ENCODE measurements around the gene PASK. TPM values are rescaled to one million over a fixed set of nuclear protein-coding genes. Genes with fewer than 3 reads are reported as not detected.

The PASK gene
- total and polyA plus RNA-seq, 2 of the 4 experiments (the other 2 are of a cell fraction): 4.1 TPM

- Histone ChIP-seq H2AK9ac (replicated peaks; ENCODE audit: low read depth, low read length, poor library complexity) (no peak overlapping the region), H3K4me1 (ENCODE audit: control insufficient read depth, insufficient read depth, low read length) (no peaks in the 10 kb centered on the region), H4K91ac (ENCODE audit: insufficient read depth, low read depth, low read length) (no peak overlapping the region), H4K5ac (ENCODE audit: low read depth, low read length) (no peak overlapping the region), H3K56ac (ENCODE audit: extremely low read depth, insufficient read depth, low read length) (no peak overlapping the region), H3K9me3 (ENCODE audit: control insufficient read depth, insufficient read depth, low read length) (no peaks in the 10 kb centered on the region), H3K23ac (ENCODE audit: low read depth, low read length) (no peak overlapping the region), H2BK20ac (ENCODE audit: low read depth, low read length) (no peak overlapping the region), H2BK15ac (ENCODE audit: low read depth, low read length) (no peak overlapping the region), H3K4ac (ENCODE audit: low read depth, low read length) (no peak overlapping the region), H2AFZ (replicated peaks; ENCODE audit: low read length, poor library complexity) (no peak overlapping the region), H2BK5ac (ENCODE audit: low read depth, low read length, poor library complexity, severe bottlenecking) (no peak overlapping the region), H3K27ac (ENCODE audit: insufficient read depth, low read length) (no peak overlapping the region), H3K14ac (replicated peaks; ENCODE audit: low read depth, low read length) (no peak overlapping the region), H3K9me1 (ENCODE audit: insufficient read depth, low read length) (no peaks in the 10 kb centered on the region), H3K4me2 (ENCODE audit: low read depth, low read length) (no peak overlapping the region), H3K9ac (ENCODE audit: low read depth, low read length) (no peak overlapping the region), H3K27me3 (ENCODE audit: control insufficient read depth, insufficient read depth, low read length) (peaks cover 21% of the 10 kb centered on the region), H3K36me3 (ENCODE audit: control insufficient read depth, insufficient read depth, low read length) (no peaks in the 10 kb centered on the region), H3K4me3 (ENCODE audit: insufficient read depth, low read depth, low read length) (no peak overlapping the region), H3K79me1 (ENCODE audit: low read depth in 1 of 2, low read length in 2 of 2) (no peaks in the 10 kb centered on the region), H3K18ac (ENCODE audit: low read depth, low read length) (no peak overlapping the region), H2AK5ac (ENCODE audit: low read depth, low read length) (no peak overlapping the region), H2BK120ac (ENCODE audit: low read depth, low read length) (no peak overlapping the region), H4K20me1 (ENCODE audit: insufficient read depth, low read length) (no peaks in the 10 kb centered on the region; the same call in 1 of the 2 replicates), H4K8ac (ENCODE audit: low read depth in 2 of 2, low read length in 2 of 2) (no peak overlapping the region)
- ChIA-PET POLR2A (ENCODE audit: unreplicated experiment) (no interaction called here), CTCF (no interaction called here)
- no CpG with 5 or more reads among the region's 9 CpGs for WGBS, 2 experiments (ENCODE audit: extremely low coverage in 2 of 2, insufficient read length in 1 of 2)
- no peak for TF ChIP-seq POLR2A (IDR thresholded peaks at IDR 0.05; ENCODE audit: low read depth, low read length)
- no peak for TF ChIP-seq CHD1 (IDR thresholded peaks at IDR 0.05; ENCODE audit: low read depth, low read length)
- TF ChIP-seq NFE2L2 (IDR thresholded peaks at IDR 0.05; ENCODE audit: low read depth, low read length): no peak
- no peak for TF ChIP-seq CEBPB (IDR thresholded peaks at IDR 0.05; ENCODE audit: low read depth, low read length)
- TF ChIP-seq USF2 (IDR thresholded peaks at IDR 0.05; ENCODE audit: low read depth, low read length): no peak
- no peak for TF ChIP-seq SMC3 (IDR thresholded peaks at IDR 0.05; ENCODE audit: low read depth, low read length)
- TF ChIP-seq, protein P1, sequence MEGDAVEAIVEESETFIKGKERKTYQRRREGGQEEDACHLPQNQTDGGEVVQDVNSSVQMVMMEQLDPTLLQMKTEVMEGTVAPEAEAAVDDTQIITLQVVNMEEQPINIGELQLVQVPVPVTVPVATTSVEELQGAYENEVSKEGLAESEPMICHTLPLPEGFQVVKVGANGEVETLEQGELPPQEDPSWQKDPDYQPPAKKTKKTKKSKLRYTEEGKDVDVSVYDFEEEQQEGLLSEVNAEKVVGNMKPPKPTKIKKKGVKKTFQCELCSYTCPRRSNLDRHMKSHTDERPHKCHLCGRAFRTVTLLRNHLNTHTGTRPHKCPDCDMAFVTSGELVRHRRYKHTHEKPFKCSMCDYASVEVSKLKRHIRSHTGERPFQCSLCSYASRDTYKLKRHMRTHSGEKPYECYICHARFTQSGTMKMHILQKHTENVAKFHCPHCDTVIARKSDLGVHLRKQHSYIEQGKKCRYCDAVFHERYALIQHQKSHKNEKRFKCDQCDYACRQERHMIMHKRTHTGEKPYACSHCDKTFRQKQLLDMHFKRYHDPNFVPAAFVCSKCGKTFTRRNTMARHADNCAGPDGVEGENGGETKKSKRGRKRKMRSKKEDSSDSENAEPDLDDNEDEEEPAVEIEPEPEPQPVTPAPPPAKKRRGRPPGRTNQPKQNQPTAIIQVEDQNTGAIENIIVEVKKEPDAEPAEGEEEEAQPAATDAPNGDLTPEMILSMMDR (conservative IDR thresholded peaks at IDR 0.05; ENCODE audit: low read depth, low read length): no peak
- no peak for TF ChIP-seq FOS (IDR thresholded peaks at IDR 0.05; ENCODE audit: low read depth, low read length)
- no peak for TF ChIP-seq MXI1 (IDR thresholded peaks at IDR 0.05; ENCODE audit: borderline replicate concordance, low read depth, low read length)
- no peak for TF ChIP-seq RAD21 (IDR thresholded peaks at IDR 0.05; ENCODE audit: low read length)
- intact Hi-C loops (cut with micrococcal nuclease): no loop called here
- no peak for ATAC-seq (ENCODE audit: low read depth)
- in situ Hi-C loops (cut with MboI; ENCODE audit: low sequenced_read_pairs): no loop called here
- dilution Hi-C loops (cut with HindIII; ENCODE audit: low sequenced_read_pairs, unreplicated experiment): no loop called here
- no peak for DNase-seq
- BruUV-seq (replicated peaks): no TSS peak
Measured at GRCh38 chr2:241194811-241195210, 45.5 kb upstream of the PASK start.

Data from IMR-90 (cell line).